Sigmoid colon (tissue), 4 donors: ENCODE measurements around the gene OR13F1.

Experiments
- CTCF ChIP-seq, 4 experiments: fragments of 450-650 bp in 3 of 4; fragments of 200-600 bp in 1 of 4; IDR thresholded peaks; one replicate each; pipeline ENCODE4 v1.5.1; 2016 to 2019; ENCODE audit warnings: antibody characterized with exemption in 4 of 4, mild to moderate bottlenecking in 3 of 4, moderate library complexity in 2 of 4
- POLR2A ChIP-seq, 2 donors: fragments of 450-650 bp; IDR thresholded peaks; one replicate each; pipeline ENCODE4 v1.6.1; 2016; ENCODE audit warnings: antibody characterized with exemption in 2 of 2, mild to moderate bottlenecking in 2 of 2, moderate library complexity in 2 of 2
- POLR2AphosphoS5 ChIP-seq, 4 donors: sonication (generic); formaldehyde crosslinking; IDR thresholded peaks; one replicate each; pipeline ENCODE4 v1.6.1; 2017; ENCODE audit warnings: antibody characterized with exemption in 4 of 4

GRCh38 chr9:104503440-104503839, 623 bp upstream of the OR13F1 start:
- TF ChIP-seq POLR2A (IDR thresholded peaks at IDR 0.05) (no peak), CTCF (IDR thresholded peaks at IDR 0.05) (no peak), POLR2AphosphoS5 (IDR thresholded peaks at IDR 0.05) (no peak)
